Measurements from ENCODE around the gene PTPRN2. TPM values are rescaled to one million over a fixed set of nuclear protein-coding genes. Genes with fewer than 3 reads are reported as not detected.

Gene PTPRN2
- total RNA-seq, 1 donor from 2014 or later: 15.4 TPM

DNA sequence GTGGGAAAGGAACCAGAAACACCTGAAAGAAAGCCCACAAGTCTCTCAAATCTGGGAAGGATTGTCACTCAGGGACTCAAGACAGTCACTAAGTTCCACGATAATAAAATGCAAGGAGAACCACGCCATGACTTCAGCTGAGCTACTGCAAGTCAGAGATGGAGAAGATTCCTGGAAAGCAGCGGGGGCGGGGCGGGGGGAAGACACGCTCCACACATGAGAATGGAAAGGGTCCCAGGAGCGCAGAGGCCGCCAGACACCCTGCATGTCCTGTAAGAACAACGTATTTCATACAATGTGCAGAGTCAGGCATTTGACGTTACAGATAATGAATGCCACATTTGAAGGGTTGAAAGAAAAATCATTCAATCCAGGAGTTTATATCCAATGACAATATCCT, 448.1 kb downstream of the PTPRN2 start:
- no peaks in the 10 kb centered on the region for H3K27me3 Mint-ChIP-seq
- no peak overlapping the region for H3K27ac Mint-ChIP-seq
- DNase-seq (ENCODE audit: extremely low spot score, unreplicated experiment): no peak
- H3K4me3 Mint-ChIP-seq: no peak overlapping the region
- H3K9me3 Mint-ChIP-seq: peaks cover 6% of the 10 kb centered on the region
- no peaks in the 10 kb centered on the region for H3K36me3 Mint-ChIP-seq
- TF ChIP-seq, protein P1, sequence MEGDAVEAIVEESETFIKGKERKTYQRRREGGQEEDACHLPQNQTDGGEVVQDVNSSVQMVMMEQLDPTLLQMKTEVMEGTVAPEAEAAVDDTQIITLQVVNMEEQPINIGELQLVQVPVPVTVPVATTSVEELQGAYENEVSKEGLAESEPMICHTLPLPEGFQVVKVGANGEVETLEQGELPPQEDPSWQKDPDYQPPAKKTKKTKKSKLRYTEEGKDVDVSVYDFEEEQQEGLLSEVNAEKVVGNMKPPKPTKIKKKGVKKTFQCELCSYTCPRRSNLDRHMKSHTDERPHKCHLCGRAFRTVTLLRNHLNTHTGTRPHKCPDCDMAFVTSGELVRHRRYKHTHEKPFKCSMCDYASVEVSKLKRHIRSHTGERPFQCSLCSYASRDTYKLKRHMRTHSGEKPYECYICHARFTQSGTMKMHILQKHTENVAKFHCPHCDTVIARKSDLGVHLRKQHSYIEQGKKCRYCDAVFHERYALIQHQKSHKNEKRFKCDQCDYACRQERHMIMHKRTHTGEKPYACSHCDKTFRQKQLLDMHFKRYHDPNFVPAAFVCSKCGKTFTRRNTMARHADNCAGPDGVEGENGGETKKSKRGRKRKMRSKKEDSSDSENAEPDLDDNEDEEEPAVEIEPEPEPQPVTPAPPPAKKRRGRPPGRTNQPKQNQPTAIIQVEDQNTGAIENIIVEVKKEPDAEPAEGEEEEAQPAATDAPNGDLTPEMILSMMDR (conservative IDR thresholded peaks at IDR 0.05): no peak
- H3K4me1 Mint-ChIP-seq (ENCODE audit: unreplicated experiment): no peaks in the 10 kb centered on the region

DNA sequence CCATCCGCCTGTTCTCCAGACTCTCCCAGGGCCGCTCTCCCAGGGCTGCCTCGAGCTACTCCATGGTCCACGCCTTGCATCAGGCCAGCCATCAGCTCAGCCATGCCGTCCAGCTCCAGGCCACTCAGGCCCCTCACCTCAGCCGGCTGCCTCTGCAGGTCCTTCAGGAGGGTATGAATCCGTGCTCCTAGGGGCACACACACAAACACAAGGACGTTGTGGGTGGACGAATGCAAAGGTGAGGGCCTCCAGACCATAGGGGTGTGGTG, 449.4 kb downstream of the PTPRN2 start:
- no peaks in the 10 kb centered on the region for H3K4me1 Mint-ChIP-seq (ENCODE audit: unreplicated experiment)

DNA sequence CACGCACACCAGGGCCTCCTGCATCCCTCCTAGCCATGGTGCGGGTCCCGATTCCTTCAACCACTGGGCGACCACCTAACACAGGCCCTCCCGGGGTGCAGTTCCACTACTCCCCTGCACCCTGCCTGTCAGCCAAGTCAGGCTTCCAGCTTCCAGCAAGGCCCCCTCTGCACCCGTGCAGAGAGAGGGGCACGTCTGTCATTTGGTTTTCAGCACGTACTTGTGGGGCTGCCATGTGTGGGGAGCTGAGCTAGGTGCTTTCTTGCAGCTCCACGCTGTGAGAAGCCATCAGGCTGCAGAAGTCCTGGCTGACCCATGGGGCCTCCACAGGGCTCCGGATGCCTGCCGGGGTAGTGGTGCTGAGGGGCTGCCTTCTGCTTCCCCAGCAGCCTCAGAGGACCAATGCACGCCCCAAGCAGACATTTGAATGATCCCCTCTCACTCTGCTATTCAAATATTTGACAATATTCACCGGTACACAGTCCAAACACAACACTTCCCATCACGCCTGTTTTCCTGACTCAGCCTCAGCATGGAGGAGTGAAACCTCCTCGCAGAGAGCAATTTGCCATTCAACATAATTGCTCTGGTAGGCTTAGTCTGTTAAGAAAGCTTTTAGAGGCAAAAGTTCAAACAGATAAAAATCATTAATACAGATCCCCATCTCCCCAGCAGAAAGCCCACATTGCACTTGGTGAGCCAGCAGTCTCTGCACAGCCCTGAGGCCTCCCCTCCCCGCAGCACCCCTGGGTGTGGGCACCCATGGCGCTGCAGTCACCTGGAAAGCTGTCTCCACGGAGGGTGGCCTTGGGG, 449.9 kb downstream of the PTPRN2 start:
- Mint-ChIP-seq H3K36me3 (no peaks in the 10 kb centered on the region), H3K27ac (no peak overlapping the region), H3K4me1 (ENCODE audit: unreplicated experiment) (no peaks in the 10 kb centered on the region), H3K27me3 (no peaks in the 10 kb centered on the region), H3K9me3 (peaks cover 6% of the 10 kb centered on the region), H3K4me3 (no peak overlapping the region)
- DNase-seq (ENCODE audit: extremely low spot score, unreplicated experiment): no peak
- TF ChIP-seq, protein P1 (conservative IDR thresholded peaks at IDR 0.05): no peak

More for the DNA sequence above, 449.4 kb downstream of the PTPRN2 start:
- no peak overlapping the region for H3K27ac Mint-ChIP-seq
- TF ChIP-seq, protein P1 (conservative IDR thresholded peaks at IDR 0.05): no peak
- H3K27me3 Mint-ChIP-seq: no peaks in the 10 kb centered on the region
- no peak for DNase-seq (ENCODE audit: extremely low spot score, unreplicated experiment)
- H3K36me3 Mint-ChIP-seq: no peaks in the 10 kb centered on the region
- no peak overlapping the region for H3K4me3 Mint-ChIP-seq
- H3K9me3 Mint-ChIP-seq: peaks cover 6% of the 10 kb centered on the region

DNA sequence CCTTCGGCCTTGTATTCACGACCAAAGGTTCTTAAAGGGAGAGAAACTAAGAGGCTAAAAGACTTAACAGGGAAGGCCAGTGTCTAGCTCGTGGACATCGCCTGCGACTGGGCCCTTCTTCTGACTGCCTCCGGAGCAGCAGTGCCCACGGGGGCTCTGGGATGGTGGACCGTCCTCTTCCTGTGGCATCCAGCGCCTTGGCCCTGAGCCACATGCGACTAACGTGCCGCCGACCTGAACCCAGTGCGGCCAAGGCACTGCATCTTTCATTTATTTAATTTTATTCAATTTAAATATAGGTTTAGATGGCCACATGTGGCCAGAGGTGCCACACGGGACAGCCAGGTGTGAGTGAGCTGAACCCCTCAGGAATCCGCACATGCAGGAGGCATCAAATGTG, 451.7 kb downstream of the PTPRN2 start:
- Mint-ChIP-seq H3K9me3 (peaks cover 6% of the 10 kb centered on the region), H3K27me3 (no peaks in the 10 kb centered on the region), H3K36me3 (no peaks in the 10 kb centered on the region), H3K27ac (no peak overlapping the region), H3K4me3 (no peak overlapping the region), H3K4me1 (ENCODE audit: unreplicated experiment) (no peaks in the 10 kb centered on the region)
- TF ChIP-seq, protein P1 (conservative IDR thresholded peaks at IDR 0.05): no peak
- no peak for DNase-seq (ENCODE audit: extremely low spot score, unreplicated experiment)

DNA sequence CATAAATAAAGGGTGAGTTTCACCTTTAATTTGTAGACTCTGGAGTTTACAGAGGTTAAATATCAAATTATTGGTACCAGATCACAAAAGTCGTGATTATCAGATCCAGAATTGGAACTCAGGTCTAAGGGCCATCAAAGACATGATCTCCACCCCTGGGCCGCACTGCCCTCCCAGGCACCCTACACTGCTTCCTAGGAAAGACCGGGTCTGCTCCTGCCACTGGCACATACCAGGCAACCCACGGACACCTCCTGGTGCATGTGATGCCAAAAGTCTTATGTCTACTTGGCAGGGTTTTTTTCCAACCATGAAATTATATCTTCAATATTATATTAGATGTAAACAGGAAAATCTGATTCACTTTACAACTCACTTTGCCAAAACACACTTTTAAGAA, 452.8 kb downstream of the PTPRN2 start:
- DNase-seq (ENCODE audit: extremely low spot score, unreplicated experiment): no peak
- H3K4me1 Mint-ChIP-seq (ENCODE audit: unreplicated experiment): no peaks in the 10 kb centered on the region
- H3K9me3 Mint-ChIP-seq: peaks cover under 1% of the 10 kb centered on the region
- H3K4me3 Mint-ChIP-seq: no peak overlapping the region
- TF ChIP-seq, protein P1 (conservative IDR thresholded peaks at IDR 0.05): no peak
- no peak overlapping the region for H3K27ac Mint-ChIP-seq
- H3K27me3 Mint-ChIP-seq: no peaks in the 10 kb centered on the region
- H3K36me3 Mint-ChIP-seq: no peaks in the 10 kb centered on the region

All from type B pancreatic cell (in vitro differentiated cells).